ENCODE measurements around the gene RMND5A. TPM values are rescaled to one million over a fixed set of nuclear protein-coding genes. Genes with fewer than 3 reads are reported as not detected.

RMND5A gene
- total RNA-seq, 1 donor from 2014 or later: 44.3 TPM

DNA sequence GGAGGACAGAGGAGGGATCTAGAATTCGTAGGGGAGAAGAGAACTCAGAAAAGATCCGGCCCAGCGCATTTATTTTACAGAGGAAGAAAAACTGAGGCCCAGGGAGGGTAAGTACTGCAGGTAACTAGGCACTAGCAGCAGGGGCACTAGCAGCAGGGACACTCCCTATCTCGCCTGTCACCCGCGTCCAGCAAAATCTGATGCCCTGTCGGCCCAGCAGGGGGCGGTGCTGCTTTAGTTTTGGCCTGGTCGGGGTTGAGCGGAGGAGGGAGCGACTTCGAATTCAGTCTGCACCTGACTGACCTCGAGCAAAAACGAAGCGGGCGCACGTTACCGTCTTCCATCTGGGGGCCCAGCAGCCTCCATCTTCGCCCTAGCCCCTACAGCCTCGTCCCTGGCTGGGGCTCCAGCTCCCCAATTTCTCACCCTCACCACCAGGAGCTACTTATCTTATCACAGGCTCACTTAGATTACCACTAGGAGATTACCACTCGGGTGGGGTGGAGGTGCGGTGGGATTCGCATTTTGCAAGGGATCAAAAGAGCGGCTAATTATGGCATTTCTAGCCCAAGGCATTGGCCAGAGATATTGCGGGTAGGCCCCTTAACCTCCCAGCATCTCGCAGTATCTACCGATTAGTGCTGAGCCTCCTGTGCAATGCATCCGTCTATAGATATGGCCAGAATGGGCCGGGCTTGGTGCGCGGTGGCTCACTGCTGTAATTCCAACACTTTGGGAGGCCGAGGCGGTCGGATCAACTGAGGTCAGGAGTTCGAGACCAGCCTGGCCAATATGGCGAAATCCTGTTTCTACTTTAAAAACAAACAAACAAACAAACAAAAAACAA is 88.4 kb downstream of the RMND5A start:
- peak; percentile 74 to 96 for DNase-seq (ENCODE audit: low spot score in 2 of 2, unreplicated experiment in 2 of 2)
- Mint-ChIP-seq H3K27me3 (ENCODE audit: low read depth) (peaks cover 19% of the 10 kb centered on the region), H3K4me3 (peak overlapping the region; percentile 94), H3K9me3 (peaks cover 12% of the 10 kb centered on the region), H3K36me3 (peaks cover 3% of the 10 kb centered on the region), H3K4me1 (peaks cover 8% of the 10 kb centered on the region), H3K27ac (peak overlapping the region; percentile 94)
- TF ChIP-seq, protein P1, sequence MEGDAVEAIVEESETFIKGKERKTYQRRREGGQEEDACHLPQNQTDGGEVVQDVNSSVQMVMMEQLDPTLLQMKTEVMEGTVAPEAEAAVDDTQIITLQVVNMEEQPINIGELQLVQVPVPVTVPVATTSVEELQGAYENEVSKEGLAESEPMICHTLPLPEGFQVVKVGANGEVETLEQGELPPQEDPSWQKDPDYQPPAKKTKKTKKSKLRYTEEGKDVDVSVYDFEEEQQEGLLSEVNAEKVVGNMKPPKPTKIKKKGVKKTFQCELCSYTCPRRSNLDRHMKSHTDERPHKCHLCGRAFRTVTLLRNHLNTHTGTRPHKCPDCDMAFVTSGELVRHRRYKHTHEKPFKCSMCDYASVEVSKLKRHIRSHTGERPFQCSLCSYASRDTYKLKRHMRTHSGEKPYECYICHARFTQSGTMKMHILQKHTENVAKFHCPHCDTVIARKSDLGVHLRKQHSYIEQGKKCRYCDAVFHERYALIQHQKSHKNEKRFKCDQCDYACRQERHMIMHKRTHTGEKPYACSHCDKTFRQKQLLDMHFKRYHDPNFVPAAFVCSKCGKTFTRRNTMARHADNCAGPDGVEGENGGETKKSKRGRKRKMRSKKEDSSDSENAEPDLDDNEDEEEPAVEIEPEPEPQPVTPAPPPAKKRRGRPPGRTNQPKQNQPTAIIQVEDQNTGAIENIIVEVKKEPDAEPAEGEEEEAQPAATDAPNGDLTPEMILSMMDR (IDR thresholded peaks at IDR 0.05; ENCODE audit: unreplicated experiment): peak; percentile 92

GRCh38 chr2:86809481-86810121 is 89.5 kb downstream of the RMND5A start:
- H3K4me1 Mint-ChIP-seq: peaks cover 8% of the 10 kb centered on the region
- no peak for DNase-seq (ENCODE audit: low spot score in 2 of 2, unreplicated experiment in 2 of 2)
- peaks cover 3% of the 10 kb centered on the region for H3K36me3 Mint-ChIP-seq
- TF ChIP-seq, protein P1 (IDR thresholded peaks at IDR 0.05; ENCODE audit: unreplicated experiment): no peak
- no peak overlapping the region for H3K4me3 Mint-ChIP-seq
- no peak overlapping the region for H3K27ac Mint-ChIP-seq
- peaks cover 19% of the 10 kb centered on the region for H3K27me3 Mint-ChIP-seq (ENCODE audit: low read depth)
- H3K9me3 Mint-ChIP-seq: peaks cover 15% of the 10 kb centered on the region

GRCh38 chr2:86815611-86816010 is 95.5 kb downstream of the RMND5A start:
- TF ChIP-seq, protein P1 (IDR thresholded peaks at IDR 0.05; ENCODE audit: unreplicated experiment): no peak
- H3K9me3 Mint-ChIP-seq: peaks cover 24% of the 10 kb centered on the region
- H3K27ac Mint-ChIP-seq: no peak overlapping the region
- peaks cover 3% of the 10 kb centered on the region for H3K36me3 Mint-ChIP-seq
- no peak for DNase-seq (ENCODE audit: low spot score in 2 of 2, unreplicated experiment in 2 of 2)
- no peak overlapping the region for H3K4me3 Mint-ChIP-seq
- no peaks in the 10 kb centered on the region for H3K4me1 Mint-ChIP-seq
- peaks cover 9% of the 10 kb centered on the region for H3K27me3 Mint-ChIP-seq (ENCODE audit: low read depth)

DNA sequence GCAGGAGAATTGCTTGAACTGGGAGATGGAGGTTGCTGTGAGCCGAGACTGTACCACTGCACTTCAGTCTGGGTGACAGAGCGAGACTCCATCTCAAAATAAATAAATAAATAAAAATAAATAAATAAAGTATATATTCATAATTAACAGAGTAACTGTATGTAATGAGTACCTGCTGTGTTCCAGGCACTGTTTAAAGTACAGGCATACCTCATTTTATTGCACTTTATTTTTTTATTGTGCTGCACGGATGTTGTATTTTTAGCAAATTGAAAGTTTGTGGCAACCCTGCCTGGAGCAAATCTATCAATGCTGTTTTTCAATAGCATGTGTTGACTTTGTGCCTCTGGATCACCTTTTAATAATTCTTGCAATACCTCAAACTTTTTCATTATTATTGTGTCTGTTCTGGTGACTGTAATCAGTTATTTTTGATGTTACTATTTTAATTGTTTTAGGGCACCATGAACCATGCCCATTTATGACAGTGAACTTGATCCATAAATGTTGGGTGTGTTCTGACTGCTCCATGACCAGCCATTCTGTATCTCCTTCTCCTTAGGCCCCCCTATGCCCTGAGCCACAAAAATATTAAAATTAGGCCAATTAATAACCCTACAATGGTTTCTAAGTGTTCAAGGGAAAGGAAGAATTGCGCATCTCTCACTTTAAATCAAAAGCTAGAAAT is 98.2 kb downstream of the RMND5A start:
- peaks cover 9% of the 10 kb centered on the region for H3K27me3 Mint-ChIP-seq (ENCODE audit: low read depth)
- H3K27ac Mint-ChIP-seq: no peak overlapping the region
- peaks cover 29% of the 10 kb centered on the region for H3K9me3 Mint-ChIP-seq

GRCh38 chr2:86818957-86819356 is 98.9 kb downstream of the RMND5A start:
- H3K36me3 Mint-ChIP-seq: peaks cover 2% of the 10 kb centered on the region
- TF ChIP-seq, protein P1 (IDR thresholded peaks at IDR 0.05; ENCODE audit: unreplicated experiment): no peak

More for the DNA sequence above, 98.2 kb downstream of the RMND5A start:
- H3K4me3 Mint-ChIP-seq: no peak overlapping the region
- H3K36me3 Mint-ChIP-seq: peaks cover 2% of the 10 kb centered on the region
- no peak for DNase-seq (ENCODE audit: low spot score in 2 of 2, unreplicated experiment in 2 of 2)
- no peaks in the 10 kb centered on the region for H3K4me1 Mint-ChIP-seq
- TF ChIP-seq, protein P1 (IDR thresholded peaks at IDR 0.05; ENCODE audit: unreplicated experiment): no peak

More at GRCh38 chr2:86818957-86819356, 98.9 kb downstream of the RMND5A start:
- no peak overlapping the region for H3K27ac Mint-ChIP-seq
- DNase-seq (ENCODE audit: low spot score in 2 of 2, unreplicated experiment in 2 of 2): no peak
- H3K9me3 Mint-ChIP-seq: peaks cover 23% of the 10 kb centered on the region
- no peaks in the 10 kb centered on the region for H3K4me1 Mint-ChIP-seq
- H3K27me3 Mint-ChIP-seq (ENCODE audit: low read depth): peaks cover 9% of the 10 kb centered on the region
- no peak overlapping the region for H3K4me3 Mint-ChIP-seq
